IMR-90 (cell line): Measurements from ENCODE around the gene GPX4. TPM values are rescaled to one million over a fixed set of nuclear protein-coding genes. Genes with fewer than 3 reads are reported as not detected.

Source experiments
- ATAC-seq: fragments of 200-7000 bp; cut with Tn5 transposase; 2 replicates; pipeline ENCODE4 v1.9.1; 2020; ENCODE audit warnings: low read depth, mild to moderate bottlenecking, moderate library complexity
- BruUV-seq: library from RNA; stranded (reverse); fragments of 400-500 nt; replicated peaks from 2 replicates; lab custom pipeline; 2021; lab: Mats Ljungman, UMichigan
- CTCF ChIA-PET: fragments of 300-600 bp; formaldehyde crosslinking; extraction: SDS; loops from one replicate; lab custom pipeline; 2021; ENCODE audit warnings: antibody characterized with exemption; lab: Yijun Ruan, JAX
- POLR2A ChIA-PET: fragments of 300-600 bp; sonication (Branson Sonifier 250); formaldehyde crosslinking; loops from one replicate; lab custom pipeline; 2022; ENCODE audit warnings: antibody characterized with exemption; ENCODE audit not compliant: unreplicated experiment; lab: Charles Lee
- DNase-seq: peaks from one replicate; pipeline ENCODE4 v3.0.0; 2013
- H2AFZ ChIP-seq: replicated peaks from 2 replicates; pipeline ENCODE3; 2013; ENCODE audit warnings: low read length, mild to moderate bottlenecking; ENCODE audit not compliant: poor library complexity
- H2AK5ac ChIP-seq: 2 replicates; pipeline ENCODE4 v1.6.1; 2013; ENCODE audit warnings: low read depth, low read length, inconsistent platforms
- H2AK9ac ChIP-seq: replicated peaks from 2 replicates; pipeline ENCODE3; 2013; ENCODE audit warnings: mild to moderate bottlenecking, low read depth, low read length, moderate library complexity; ENCODE audit not compliant: poor library complexity
- H2BK120ac ChIP-seq: 2 replicates; pipeline ENCODE4 v1.6.1; 2013; ENCODE audit warnings: low read depth, low read length, inconsistent platforms
- H2BK15ac ChIP-seq: 3 replicates; pipeline ENCODE4 v1.6.1; 2013; ENCODE audit warnings: low read depth, low read length, inconsistent platforms
- H2BK20ac ChIP-seq: 2 replicates; pipeline ENCODE4 v1.6.1; 2013; ENCODE audit warnings: low read depth, mild to moderate bottlenecking, inconsistent platforms, low read length, moderate library complexity
- H2BK5ac ChIP-seq: 2 replicates; pipeline ENCODE4 v1.6.1; 2013; ENCODE audit warnings: mild to moderate bottlenecking, low read depth, low read length, inconsistent platforms; ENCODE audit not compliant: poor library complexity, severe bottlenecking
- H3K14ac ChIP-seq: replicated peaks from 2 replicates; pipeline ENCODE4 v1.6.1; 2013; ENCODE audit warnings: low read depth, low read length, inconsistent platforms
- H3K18ac ChIP-seq: 2 replicates; pipeline ENCODE4 v1.6.1; 2013; ENCODE audit warnings: low read depth, low read length, control low read depth
- H3K23ac ChIP-seq: 2 replicates; pipeline ENCODE4 v1.6.1; 2013; ENCODE audit warnings: low read depth, low read length, inconsistent platforms
- H3K27ac ChIP-seq: 2 replicates; pipeline ENCODE4 v1.5.1; 2013; ENCODE audit warnings: mild to moderate bottlenecking, control low read depth, low read length; ENCODE audit not compliant: insufficient read depth
- H3K27me3 ChIP-seq: 2 replicates; pipeline ENCODE4 v1.6.1; 2013; ENCODE audit warnings: low read length; ENCODE audit not compliant: control insufficient read depth, insufficient read depth
- H3K36me3 ChIP-seq: 2 replicates; pipeline ENCODE4 v1.6.1; 2013; ENCODE audit warnings: low read length, mixed read lengths; ENCODE audit not compliant: control insufficient read depth, insufficient read depth
- H3K4ac ChIP-seq: 2 replicates; pipeline ENCODE4 v1.6.1; 2013; ENCODE audit warnings: low read depth, low read length, inconsistent platforms
- H3K4me1 ChIP-seq: 2 replicates; pipeline ENCODE4 v1.6.1; 2013; ENCODE audit warnings: low read length, mixed read lengths; ENCODE audit not compliant: control insufficient read depth, insufficient read depth
- H3K4me2 ChIP-seq: 2 replicates; pipeline ENCODE4 v1.6.1; 2013; ENCODE audit warnings: low read depth, mild to moderate bottlenecking, control low read depth, low read length, moderate library complexity
- H3K4me3 ChIP-seq: 2 replicates; pipeline ENCODE4 v1.5.1; 2013; ENCODE audit warnings: low read depth, mild to moderate bottlenecking, control low read depth, low read length, moderate library complexity; ENCODE audit not compliant: insufficient read depth
- H3K56ac ChIP-seq: 2 replicates; pipeline ENCODE4 v1.6.1; 2013; ENCODE audit warnings: low read length, inconsistent platforms; ENCODE audit not compliant: insufficient read depth; ENCODE audit errors: extremely low read depth
- H3K79me1 ChIP-seq, 2 experiments: 2 replicates each; pipeline ENCODE4 v1.6.1; 2013; ENCODE audit warnings: low read length in 2 of 2, inconsistent platforms in 1 of 2, low read depth in 1 of 2
- H3K9ac ChIP-seq: 2 replicates; pipeline ENCODE4 v1.6.1; 2013; ENCODE audit warnings: low read depth, low read length, control low read depth
- H3K9me1 ChIP-seq: 2 replicates; pipeline ENCODE4 v1.6.1; 2013; ENCODE audit warnings: low read length, inconsistent platforms; ENCODE audit not compliant: insufficient read depth
- H3K9me3 ChIP-seq: 2 replicates; pipeline ENCODE4 v1.6.1; 2013; ENCODE audit warnings: low read length; ENCODE audit not compliant: control insufficient read depth, insufficient read depth
- H4K20me1 ChIP-seq: 2 replicates; pipeline ENCODE4 v1.6.1; 2013; ENCODE audit warnings: low read length, inconsistent platforms; ENCODE audit not compliant: insufficient read depth
- H4K5ac ChIP-seq: 2 replicates; pipeline ENCODE4 v1.6.1; 2013; ENCODE audit warnings: mild to moderate bottlenecking, low read depth, low read length, control low read depth
- H4K8ac ChIP-seq, 2 experiments: 2 replicates each; pipeline ENCODE4 v1.6.1; 2013; ENCODE audit warnings: low read depth in 2 of 2, low read length in 2 of 2, control low read depth in 1 of 2, inconsistent platforms in 1 of 2
- H4K91ac ChIP-seq: 2 replicates; pipeline ENCODE4 v1.6.1; 2013; ENCODE audit warnings: low read depth, low read length, inconsistent platforms; ENCODE audit not compliant: insufficient read depth
- CHD1 ChIP-seq: IDR thresholded peaks from 2 replicates; pipeline ENCODE4 v1.6.1; 2012; ENCODE audit warnings: low read depth, low read length, improper control_type of control experiment
- CTCF ChIP-seq: conservative IDR thresholded peaks from 2 replicates; pipeline ENCODE4 v1.5.1; 2012; ENCODE audit warnings: mild to moderate bottlenecking, low read depth, low read length, improper control_type of control experiment
- ELK1 ChIP-seq: fragments of 150-350 bp; IDR thresholded peaks from 2 replicates; pipeline ENCODE4 v1.6.1; 2016; ENCODE audit warnings: low read depth, mild to moderate bottlenecking, low read length, moderate library complexity, borderline replicate concordance
- MAZ ChIP-seq: IDR thresholded peaks from 2 replicates; pipeline ENCODE4 v1.6.1; 2012; ENCODE audit warnings: low read depth, mild to moderate bottlenecking, low read length, improper control_type of control experiment, moderate library complexity, borderline replicate concordance
- MXI1 ChIP-seq: IDR thresholded peaks from 2 replicates; pipeline ENCODE4 v1.6.1; 2012; ENCODE audit warnings: low read depth, mild to moderate bottlenecking, low read length, moderate library complexity, borderline replicate concordance
- NFE2L2 ChIP-seq: fragments of 150-350 bp; IDR thresholded peaks from 2 replicates; pipeline ENCODE4 v1.6.1; 2016; ENCODE audit warnings: low read depth, mild to moderate bottlenecking, low read length
- POLR2A ChIP-seq: IDR thresholded peaks from 2 replicates; pipeline ENCODE4 v1.6.1; 2012; ENCODE audit warnings: mild to moderate bottlenecking, low read depth, low read length
- RFX5 ChIP-seq: IDR thresholded peaks from 2 replicates; pipeline ENCODE4 v1.8.0; 2012; ENCODE audit warnings: low read depth, mild to moderate bottlenecking, low read length, moderate library complexity
- USF2 ChIP-seq: fragments of 150-350 bp; IDR thresholded peaks from 2 replicates; pipeline ENCODE4 v1.6.1; 2017; ENCODE audit warnings: mild to moderate bottlenecking, antibody characterized with exemption, low read length, low read depth
- WGBS, 2 experiments: methylation state at CpG; one replicate each; pipeline versions ENCODE4 v1.1.5 to v1.1.7; 2013; ENCODE audit warnings: missing lambda C conversion rate in 2 of 2; ENCODE audit not compliant: insufficient read length in 1 of 2; ENCODE audit errors: extremely low coverage in 2 of 2; 5-methylcytosine and 5-hydroxymethylcytosine counted together
- dilution Hi-C: fragments of 300-500 bp; cut with HindIII; formaldehyde crosslinking; loops from one replicate; pipeline ENCODE4 v1.14.3; 2018; ENCODE audit warnings: low sequenced_read_pairs; ENCODE audit not compliant: unreplicated experiment
- in situ Hi-C: fragments of 300-500 bp; cut with MboI; formaldehyde crosslinking; loops from 3 replicates; pipeline ENCODE4 v1.14.3; 2019; ENCODE audit warnings: low sequenced_read_pairs, inconsistent platforms, mixed read lengths
- intact Hi-C: fragments of 100-400 bp; cut with micrococcal nuclease; formaldehyde crosslinking; loops from 2 replicates; pipeline ENCODE4 v1.10.0; 2022
- polyA plus RNA-seq, 3 experiments: library from polyadenylated mRNA; depleted of rRNA; stranded (reverse); fragments of >200 nt; gene quantifications; 2 replicates each; pipeline ENCODE4 v1.2.3, GENCODE V29; 2012; ENCODE audit warnings: low replicate concordance in 1 of 3
- total RNA-seq: library from RNA; depleted of rRNA; stranded (reverse); fragments of >200 nt; gene quantifications from 2 replicates; pipeline ENCODE4 v1.2.3, GENCODE V29; 2012

The GPX4 gene
- total and polyA plus RNA-seq, 2 of the 4 experiments (the other 2 are of a cell fraction): 357 to 1,083 TPM

DNA sequence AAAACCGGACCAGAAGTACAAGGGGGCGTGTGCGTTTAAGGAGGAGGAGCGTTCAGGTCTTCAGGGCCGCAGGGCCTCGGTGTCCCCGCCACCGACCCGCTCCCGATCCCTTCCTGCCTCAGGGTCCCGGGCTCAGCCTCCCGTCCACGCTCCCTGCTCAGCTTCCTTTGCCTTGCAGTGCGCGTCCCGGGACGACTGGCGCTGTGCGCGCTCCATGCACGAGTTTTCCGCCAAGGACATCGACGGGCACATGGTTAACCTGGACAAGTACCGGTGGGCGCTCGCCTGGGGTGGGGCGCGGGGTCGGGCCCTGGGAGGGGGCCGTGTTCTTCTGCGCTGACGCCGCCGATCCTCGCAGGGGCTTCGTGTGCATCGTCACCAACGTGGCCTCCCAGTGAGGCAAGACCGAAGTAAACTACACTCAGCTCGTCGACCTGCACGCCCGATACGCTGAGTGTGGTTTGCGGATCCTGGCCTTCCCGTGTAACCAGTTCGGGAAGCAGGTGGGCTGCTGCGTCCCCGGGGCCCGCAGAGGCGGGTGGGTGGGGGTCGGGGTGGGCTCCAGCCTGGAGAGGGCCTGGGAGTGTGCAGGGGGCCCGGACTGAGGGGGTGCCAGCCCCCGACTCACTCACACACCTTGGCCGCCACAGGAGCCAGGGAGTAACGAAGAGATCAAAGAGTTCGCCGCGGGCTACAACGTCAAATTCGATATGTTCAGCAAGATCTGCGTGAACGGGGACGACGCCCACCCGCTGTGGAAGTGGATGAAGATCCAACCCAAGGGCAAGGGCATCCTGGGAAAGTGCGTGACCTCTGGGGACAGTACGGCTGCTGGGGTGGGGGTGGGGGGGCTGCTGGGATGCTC, 1.4 kb downstream of the GPX4 start:
- Histone ChIP-seq H2BK15ac (no peak overlapping the region), H3K9me3 (no peaks in the 10 kb centered on the region), H3K36me3 (peaks cover 45% of the 10 kb centered on the region), H3K9ac (peak overlapping the region; percentile 96), H4K5ac (peak overlapping the region; percentile 40), H3K4ac (peak overlapping the region; percentile 94), H3K4me1 (peaks cover 10% of the 10 kb centered on the region), H2BK20ac (no peak overlapping the region), H3K56ac (peak overlapping the region; percentile 62; the same call in 1 of the 2 replicates), H2AK9ac (peak overlapping the region; percentile 97), H2BK5ac (peak overlapping the region; percentile 93), H3K4me3 (peak overlapping the region; percentile 85), H3K4me2 (peak overlapping the region; percentile 89), H3K9me1 (0 out of 2 replicates have a peak, but pooled peaks cover 2% of the 10 kb centered on the region), H3K79me1 (peaks cover 0 to 25% of the 10 kb centered on the region in 2 experiments; a peak in 2 of 4 replicates), H3K14ac (peak overlapping the region; percentile 95), H2BK120ac (peak overlapping the region; percentile 46; the same call in 1 of the 2 replicates), H3K27me3 (no peaks in the 10 kb centered on the region), H3K27ac (peak overlapping the region; percentile 84), H4K20me1 (peaks cover 50% of the 10 kb centered on the region), H4K8ac (peak overlapping the region in 1 of 2 experiments; percentile 32; a peak in 1 of 4 replicates), H3K18ac (no peak overlapping the region; the same call in 1 of the 2 replicates), H2AK5ac (peak overlapping the region; percentile 91), H3K23ac (peak overlapping the region; percentile 95), H4K91ac (peak overlapping the region; percentile 32), H2AFZ (peak overlapping the region; percentile 70)
- POLR2A ChIA-PET: interaction anchor here (0.6 kb wide), 1 partner anchor 95 kb away, joined by 3 read pairs; no protein-coding TSS in a partner anchor
- dilution Hi-C loops (no loop called here), in situ Hi-C loops (loop anchor here (5.0 kb wide), 1 partner anchor 97 kb away; no protein-coding TSS in a partner anchor), intact Hi-C loops (no loop called here)
- TF ChIP-seq CTCF (no peak), RFX5 (no peak), MXI1 (no peak), ELK1 (no peak), USF2 (no peak), POLR2A (no peak), NFE2L2 (no peak), MAZ (no peak), CHD1 (no peak)
- WGBS, 2 experiments: 20% methylated on average over 41 of the region's 69 CpGs; no CpG with 5 or more reads in 1 of the 2 experiments
- no peak for ATAC-seq
- DNase-seq: peak; percentile 38
- CTCF ChIA-PET: interaction anchor here (1.5 kb wide), 1 partner anchor 8 kb away, joined by 6 read pairs; no protein-coding TSS in a partner anchor
- no TSS peak for BruUV-seq
